Measurements from ENCODE around the gene PTPRN2. TPM values are rescaled to one million over a fixed set of nuclear protein-coding genes. Genes with fewer than 3 reads are reported as not detected.

Gene PTPRN2
- total RNA-seq, 1 experiment from 2014 or later: 1.2 TPM

GRCh38 chr7:158591944-158592343 lies 4.3 kb upstream of the PTPRN2 start:
- no peaks in the 10 kb centered on the region for H3K27me3 ChIP-seq (replicated peaks)
- DNase-seq (ENCODE audit: low read depth in 1 of 2, low spot score in 2 of 2): no peak
- no peak overlapping the region for H3K4me3 ChIP-seq
- no peaks in the 10 kb centered on the region for H3K4me1 ChIP-seq (replicated peaks)
- H3K9me3 ChIP-seq (replicated peaks): no peaks in the 10 kb centered on the region
- no peaks in the 10 kb centered on the region for H3K36me3 ChIP-seq
- H3K27ac ChIP-seq: no peak overlapping the region

- Histone ChIP-seq H3K27me3 (replicated peaks) (peaks cover 10% of the 10 kb centered on the region; the same call in 1 of the 2 replicates), H3K27ac (no peak overlapping the region), H3K36me3 (no peaks in the 10 kb centered on the region), H3K4me1 (replicated peaks) (no peaks in the 10 kb centered on the region; the same call in 1 of the 2 replicates), H3K9me3 (replicated peaks) (no peaks in the 10 kb centered on the region), H3K4me3 (no peak overlapping the region)
- DNase-seq (ENCODE audit: low read depth in 1 of 2, low spot score in 2 of 2): no peak
These were observed 2.5 kb upstream of the PTPRN2 start for GRCh38 chr7:158590181-158590530.

DNA sequence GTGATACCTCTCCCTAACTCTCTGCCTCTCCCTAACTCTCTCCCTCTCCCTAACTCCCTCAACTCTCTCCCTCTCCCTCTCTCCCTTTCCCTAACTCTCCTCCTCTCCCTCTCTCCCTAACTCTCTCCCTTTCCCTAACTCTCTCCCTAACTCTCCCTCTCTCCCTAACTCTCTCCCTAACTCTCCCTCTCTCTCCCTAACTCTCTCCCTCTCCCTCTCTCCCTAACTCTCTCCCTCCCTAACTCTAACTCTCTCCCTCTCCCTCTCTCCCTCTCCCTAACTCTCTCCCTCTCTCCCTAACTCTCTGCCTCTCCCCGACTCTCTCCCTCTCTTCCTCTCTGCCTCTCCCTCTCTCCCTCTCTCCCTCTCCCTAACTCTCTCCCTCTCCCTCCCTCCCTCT lies 2.0 kb upstream of the PTPRN2 start:
- DNase-seq (ENCODE audit: low read depth in 1 of 2, low spot score in 2 of 2): no peak
- H3K27ac ChIP-seq: no peak overlapping the region

GRCh38 chr7:158588878-158589442 lies 1.3 kb upstream of the PTPRN2 start:
- no peaks in the 10 kb centered on the region; the same call in 1 of the 2 replicates for H3K4me1 ChIP-seq (replicated peaks)
- no peak for DNase-seq (ENCODE audit: low read depth in 1 of 2, low spot score in 2 of 2)
- peaks cover 10% of the 10 kb centered on the region; the same call in 1 of the 2 replicates for H3K27me3 ChIP-seq (replicated peaks)
- H3K36me3 ChIP-seq: no peaks in the 10 kb centered on the region
- H3K9me3 ChIP-seq (replicated peaks): no peaks in the 10 kb centered on the region
- H3K27ac ChIP-seq: no peak overlapping the region
- H3K4me3 ChIP-seq: no peak overlapping the region

More for the DNA sequence above, 2.0 kb upstream of the PTPRN2 start:
- Histone ChIP-seq H3K4me3 (no peak overlapping the region), H3K27me3 (replicated peaks) (peaks cover 10% of the 10 kb centered on the region; the same call in 1 of the 2 replicates), H3K4me1 (replicated peaks) (no peaks in the 10 kb centered on the region; the same call in 1 of the 2 replicates), H3K9me3 (replicated peaks) (no peaks in the 10 kb centered on the region), H3K36me3 (no peaks in the 10 kb centered on the region)

GRCh38 chr7:158588085-158588877 lies 658 bp upstream of the PTPRN2 start:
- DNase-seq (ENCODE audit: low read depth in 1 of 2, low spot score in 2 of 2): no peak

GRCh38 chr7:158586499-158587161 lies 993 bp downstream of the PTPRN2 start:
- H3K36me3 ChIP-seq: no peaks in the 10 kb centered on the region
- no peak for DNase-seq (ENCODE audit: low read depth in 1 of 2, low spot score in 2 of 2)
- H3K27me3 ChIP-seq (replicated peaks): peaks cover 10% of the 10 kb centered on the region; the same call in 1 of the 2 replicates
- no peak overlapping the region for H3K4me3 ChIP-seq
- no peaks in the 10 kb centered on the region for H3K9me3 ChIP-seq (replicated peaks)
- H3K27ac ChIP-seq: no peak overlapping the region
- H3K4me1 ChIP-seq (replicated peaks): no peaks in the 10 kb centered on the region; the same call in 1 of the 2 replicates

More at GRCh38 chr7:158588085-158588877, 658 bp upstream of the PTPRN2 start:
- Histone ChIP-seq H3K36me3 (no peaks in the 10 kb centered on the region), H3K27ac (no peak overlapping the region), H3K27me3 (replicated peaks) (peaks cover 10% of the 10 kb centered on the region; the same call in 1 of the 2 replicates), H3K4me1 (replicated peaks) (no peaks in the 10 kb centered on the region; the same call in 1 of the 2 replicates), H3K4me3 (no peak overlapping the region), H3K9me3 (replicated peaks) (no peaks in the 10 kb centered on the region)

- Histone ChIP-seq H3K27me3 (replicated peaks) (peaks cover 10% of the 10 kb centered on the region; the same call in 1 of the 2 replicates), H3K9me3 (replicated peaks) (no peaks in the 10 kb centered on the region), H3K27ac (no peak overlapping the region), H3K4me3 (no peak overlapping the region), H3K36me3 (no peaks in the 10 kb centered on the region), H3K4me1 (replicated peaks) (no peaks in the 10 kb centered on the region; the same call in 1 of the 2 replicates)
- DNase-seq (ENCODE audit: low read depth in 1 of 2, low spot score in 2 of 2): no peak
These were observed 1.7 kb downstream of the PTPRN2 start for GRCh38 chr7:158585721-158586498.

DNA sequence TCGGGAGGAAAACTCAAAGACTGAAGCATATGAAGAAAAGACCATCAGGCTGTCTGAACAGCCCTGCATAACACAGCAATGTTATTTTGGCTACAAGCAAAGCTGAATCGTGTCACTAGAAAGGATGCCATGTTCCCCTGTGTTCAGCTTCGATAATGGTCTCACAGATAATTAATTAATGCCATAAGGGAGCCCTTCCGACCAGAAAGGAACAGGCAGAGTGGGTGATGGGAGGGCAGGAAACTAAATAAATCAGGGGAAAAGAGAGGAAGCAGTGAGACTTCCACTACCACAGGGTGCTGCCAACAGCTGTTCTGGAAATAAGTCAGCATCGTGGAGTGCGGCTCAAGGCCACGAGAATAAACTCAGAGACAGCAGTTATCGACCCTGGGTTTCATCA lies 3.2 kb downstream of the PTPRN2 start:
- Histone ChIP-seq H3K36me3 (no peaks in the 10 kb centered on the region), H3K4me3 (no peak overlapping the region), H3K27ac (no peak overlapping the region), H3K4me1 (replicated peaks) (no peaks in the 10 kb centered on the region; the same call in 1 of the 2 replicates), H3K9me3 (replicated peaks) (peaks cover 3% of the 10 kb centered on the region; the same call in 1 of the 2 replicates), H3K27me3 (replicated peaks) (peaks cover 10% of the 10 kb centered on the region; the same call in 1 of the 2 replicates)
- DNase-seq (ENCODE audit: low read depth in 1 of 2, low spot score in 2 of 2): no peak

DNA sequence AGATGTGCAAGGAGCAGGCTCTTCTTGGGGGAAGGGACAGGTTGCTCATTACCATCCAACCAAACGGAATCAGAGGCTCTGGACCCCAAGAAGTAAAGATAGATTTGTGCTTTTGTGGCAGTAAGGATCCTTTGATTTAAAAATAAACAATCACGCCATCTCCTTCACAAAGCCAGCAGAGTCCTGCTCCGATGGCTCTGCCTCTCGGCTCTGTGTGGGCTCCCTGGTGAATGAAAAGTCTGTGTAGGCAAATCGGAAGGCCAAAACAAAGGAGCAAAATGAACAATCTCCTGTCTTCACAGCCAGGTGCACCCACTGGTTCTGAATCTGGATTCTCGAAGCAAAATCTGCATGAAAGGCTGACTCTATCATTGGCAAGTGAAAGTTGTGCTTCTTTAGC lies 3.8 kb downstream of the PTPRN2 start:
- no peak overlapping the region for H3K27ac ChIP-seq
- DNase-seq (ENCODE audit: low read depth in 1 of 2, low spot score in 2 of 2): no peak
- H3K36me3 ChIP-seq: no peaks in the 10 kb centered on the region
- no peak overlapping the region for H3K4me3 ChIP-seq
- no peaks in the 10 kb centered on the region; the same call in 1 of the 2 replicates for H3K4me1 ChIP-seq (replicated peaks)
- H3K27me3 ChIP-seq (replicated peaks): peaks cover 10% of the 10 kb centered on the region; the same call in 1 of the 2 replicates
- peaks cover 5% of the 10 kb centered on the region; the same call in 1 of the 2 replicates for H3K9me3 ChIP-seq (replicated peaks)

- H3K4me1 ChIP-seq (replicated peaks): no peaks in the 10 kb centered on the region; the same call in 1 of the 2 replicates
- H3K27me3 ChIP-seq (replicated peaks): peaks cover 10% of the 10 kb centered on the region; the same call in 1 of the 2 replicates
- no peaks in the 10 kb centered on the region for H3K36me3 ChIP-seq
- no peak for DNase-seq (ENCODE audit: low read depth in 1 of 2, low spot score in 2 of 2)
- no peak overlapping the region for H3K27ac ChIP-seq
- peaks cover 5% of the 10 kb centered on the region; the same call in 1 of the 2 replicates for H3K9me3 ChIP-seq (replicated peaks)
- no peak overlapping the region for H3K4me3 ChIP-seq
These were observed 4.5 kb downstream of the PTPRN2 start for GRCh38 chr7:158583143-158583542.

GRCh38 chr7:158582089-158582456 lies 5.5 kb downstream of the PTPRN2 start:
- H3K36me3 ChIP-seq: no peaks in the 10 kb centered on the region
- H3K4me3 ChIP-seq: no peak overlapping the region
- H3K9me3 ChIP-seq (replicated peaks): peaks cover 5% of the 10 kb centered on the region; the same call in 1 of the 2 replicates
- H3K27me3 ChIP-seq (replicated peaks): peaks cover 10% of the 10 kb centered on the region; the same call in 1 of the 2 replicates
- no peaks in the 10 kb centered on the region; the same call in 1 of the 2 replicates for H3K4me1 ChIP-seq (replicated peaks)
- no peak overlapping the region for H3K27ac ChIP-seq
- DNase-seq (ENCODE audit: low read depth in 1 of 2, low spot score in 2 of 2): no peak

- H3K27me3 ChIP-seq (replicated peaks): peaks cover 8% of the 10 kb centered on the region; the same call in 1 of the 2 replicates
- no peaks in the 10 kb centered on the region for H3K36me3 ChIP-seq
- H3K4me3 ChIP-seq: no peak overlapping the region
- no peak for DNase-seq (ENCODE audit: low read depth in 1 of 2, low spot score in 2 of 2)
- peaks cover 5% of the 10 kb centered on the region; the same call in 1 of the 2 replicates for H3K9me3 ChIP-seq (replicated peaks)
- no peaks in the 10 kb centered on the region; the same call in 1 of the 2 replicates for H3K4me1 ChIP-seq (replicated peaks)
- no peak overlapping the region for H3K27ac ChIP-seq
These were observed 6.1 kb downstream of the PTPRN2 start for GRCh38 chr7:158581440-158582088.
